ENCODE data around the gene RBMS3.
"Not testable (repeated sequence)": the region's sequence is repeated elsewhere in the genome, so short reads cannot be mapped to it uniquely, and the experiment has no call there.

The RBMS3 gene

GRCh38 chr3:29772436-29772835, 491.6 kb downstream of the RBMS3 start:
- TF ChIP-seq GATA1 (IDR thresholded peaks at IDR 0.05; ENCODE audit: low read depth, low read length), result no peak
- TF ChIP-seq POLR2A (IDR thresholded peaks at IDR 0.05; ENCODE audit: low read length), result no peak
- no peak for DNase-seq

GRCh38 chr3:29773481-29773880, 492.6 kb downstream of the RBMS3 start:
- TF ChIP-seq POLR2A (IDR thresholded peaks at IDR 0.05; ENCODE audit: low read length) (no peak), GATA1 (IDR thresholded peaks at IDR 0.05; ENCODE audit: low read depth, low read length) (no peak)
- DNase-seq, result no peak

DNA sequence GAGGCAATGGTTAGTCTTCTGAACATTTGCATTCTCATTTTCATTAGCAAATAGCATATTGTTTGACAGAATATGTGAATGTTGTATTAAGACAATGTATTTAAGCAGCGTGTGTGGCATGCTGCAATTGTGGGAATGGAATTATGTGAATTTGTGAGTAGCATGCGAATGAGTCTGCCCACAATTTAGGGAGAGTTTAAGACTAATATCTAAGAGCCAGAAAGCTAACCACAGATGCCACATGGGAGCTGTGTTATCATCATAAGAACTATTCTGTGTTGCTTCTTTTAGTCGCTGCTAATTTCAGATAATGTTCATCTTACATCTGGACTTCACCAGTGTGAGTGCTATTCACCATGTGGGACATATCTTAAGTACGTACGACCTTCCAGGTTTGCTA, 494.5 kb downstream of the RBMS3 start:
- TF ChIP-seq GATA1 (IDR thresholded peaks at IDR 0.05; ENCODE audit: low read depth, low read length), result no peak
- peak; percentile 63 to 91 for DNase-seq

DNA sequence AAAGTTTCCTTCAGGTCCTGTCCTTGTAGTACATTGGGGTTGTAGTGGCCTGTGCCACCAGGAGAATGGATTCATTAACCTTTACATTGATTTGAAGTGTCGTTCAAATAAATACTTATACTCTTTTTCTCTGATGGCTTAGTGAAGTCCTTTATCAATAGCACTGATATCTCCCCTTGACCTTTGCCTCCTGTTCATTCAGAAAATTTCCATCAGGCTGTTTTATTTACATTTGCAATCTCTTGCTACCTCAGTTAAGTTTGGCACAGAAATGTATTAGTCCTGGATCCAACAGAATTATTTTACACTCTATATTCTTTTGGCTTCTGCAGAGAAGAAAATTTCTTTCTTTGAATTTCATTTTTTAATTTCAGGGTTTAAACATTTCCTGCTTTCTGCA, 497.0 kb downstream of the RBMS3 start:
- DNase-seq, result no peak
- TF ChIP-seq GATA1 (IDR thresholded peaks at IDR 0.05; ENCODE audit: low read depth, low read length), result no peak
- no peak for TF ChIP-seq POLR2A (IDR thresholded peaks at IDR 0.05; ENCODE audit: low read length)

DNA sequence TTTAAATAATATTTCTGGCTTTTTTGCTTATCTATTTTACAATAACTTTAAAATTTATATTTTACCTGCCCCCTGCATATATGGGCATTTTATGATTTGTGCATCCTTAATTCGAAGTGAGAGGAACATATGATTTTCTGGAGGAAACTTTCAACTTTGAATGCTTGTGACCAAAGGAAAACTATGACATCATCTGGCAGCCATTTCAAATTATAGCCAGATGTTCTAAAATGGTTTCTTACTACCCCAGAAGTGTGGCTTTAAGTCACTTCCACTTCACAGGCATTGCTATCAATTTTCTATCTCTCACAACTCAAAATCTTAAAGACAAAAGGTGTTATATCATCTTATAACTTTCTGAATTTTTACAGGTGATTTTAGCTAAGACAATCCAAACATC, 508.8 kb downstream of the RBMS3 start:
- no peak for TF ChIP-seq GATA1 (IDR thresholded peaks at IDR 0.05; ENCODE audit: low read depth, low read length)
- TF ChIP-seq POLR2A (IDR thresholded peaks at IDR 0.05; ENCODE audit: low read length), result no peak
- DNase-seq, result no peak

DNA sequence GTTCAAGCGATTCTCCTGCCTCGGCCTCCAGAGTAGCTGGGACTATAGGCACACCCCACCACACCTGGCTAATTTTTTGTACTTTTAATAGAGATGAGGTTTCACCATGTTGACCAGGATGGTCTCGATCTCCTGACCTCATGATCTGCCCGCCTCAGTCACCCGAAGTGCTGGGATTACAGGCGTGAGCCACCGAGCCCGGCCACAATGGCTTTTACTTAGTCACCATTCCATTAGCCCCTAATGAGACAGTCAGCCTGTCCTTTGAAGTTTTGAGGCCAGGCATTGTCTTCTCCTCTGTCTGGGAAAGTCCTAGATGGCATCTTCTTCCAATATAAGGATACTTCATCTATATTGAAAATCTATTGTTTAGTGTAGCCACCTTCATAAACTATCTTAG, 515.9 kb downstream of the RBMS3 start:
- no peak for DNase-seq
- TF ChIP-seq POLR2A (IDR thresholded peaks at IDR 0.05; ENCODE audit: low read length), result no peak
- no peak for TF ChIP-seq GATA1 (IDR thresholded peaks at IDR 0.05; ENCODE audit: low read depth, low read length)

GRCh38 chr3:29802057-29802456, 521.2 kb downstream of the RBMS3 start:
- no peak for DNase-seq

DNA sequence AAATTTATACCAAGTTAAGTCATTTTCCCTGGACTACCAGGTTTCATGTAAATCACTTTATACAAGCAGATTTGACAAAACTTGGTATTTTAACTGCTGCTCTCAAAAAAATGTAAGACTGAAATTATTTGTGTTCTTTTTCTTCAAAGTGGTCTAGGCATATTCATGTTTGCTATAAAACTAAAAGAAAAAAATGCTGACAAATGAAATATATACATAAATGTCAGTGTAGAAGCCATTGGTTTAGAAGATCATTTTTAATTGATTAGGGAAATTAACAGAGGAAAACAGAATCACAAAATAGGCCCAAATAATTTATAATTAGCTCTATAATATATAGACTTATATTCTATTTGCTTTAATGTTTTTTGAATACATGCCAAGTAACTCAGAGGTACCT, 523.2 kb downstream of the RBMS3 start:
- no peak for DNase-seq
- TF ChIP-seq POLR2A (IDR thresholded peaks at IDR 0.05; ENCODE audit: low read length) (no peak), GATA1 (IDR thresholded peaks at IDR 0.05; ENCODE audit: low read depth, low read length) (no peak)

More at GRCh38 chr3:29802057-29802456, 521.2 kb downstream of the RBMS3 start:
- no peak for TF ChIP-seq GATA1 (IDR thresholded peaks at IDR 0.05; ENCODE audit: low read depth, low read length)
- TF ChIP-seq POLR2A (IDR thresholded peaks at IDR 0.05; ENCODE audit: low read length), result no peak

GRCh38 chr3:29805757-29806156, 524.9 kb downstream of the RBMS3 start:
- no peak for TF ChIP-seq POLR2A (IDR thresholded peaks at IDR 0.05; ENCODE audit: low read length)
- TF ChIP-seq GATA1 (IDR thresholded peaks at IDR 0.05; ENCODE audit: low read depth, low read length), result no peak
- no peak for DNase-seq

GRCh38 chr3:29808324-29808723, 527.5 kb downstream of the RBMS3 start:
- not testable (repeated sequence) for DNase-seq

DNA sequence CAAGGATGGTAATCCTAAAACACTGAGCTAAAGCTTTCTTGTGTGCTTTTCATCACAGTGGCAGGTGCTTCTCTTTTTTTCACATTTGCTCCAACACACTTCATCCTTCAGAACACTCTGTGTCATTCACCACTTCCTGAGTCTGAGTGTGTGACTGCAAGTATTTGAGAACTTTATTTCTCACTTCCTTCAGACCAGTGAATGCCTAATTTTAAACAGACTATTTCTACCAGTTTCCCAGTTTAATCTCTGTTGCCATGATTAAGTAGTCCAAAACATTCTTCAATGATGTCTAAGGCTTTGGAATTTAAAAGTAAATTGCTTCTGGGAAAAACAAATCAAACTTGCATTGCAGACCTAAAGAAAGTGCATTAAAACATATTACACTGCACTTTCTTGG, 541.2 kb downstream of the RBMS3 start:
- TF ChIP-seq GATA1 (IDR thresholded peaks at IDR 0.05; ENCODE audit: low read depth, low read length), result no peak
- TF ChIP-seq POLR2A (IDR thresholded peaks at IDR 0.05; ENCODE audit: low read length), result no peak
- no peak for DNase-seq

GRCh38 chr3:29823233-29823632, 542.4 kb downstream of the RBMS3 start:
- no peak for DNase-seq
- TF ChIP-seq GATA1 (IDR thresholded peaks at IDR 0.05; ENCODE audit: low read depth, low read length), result no peak

GRCh38 chr3:29826712-29827111, 545.8 kb downstream of the RBMS3 start:
- TF ChIP-seq POLR2A (IDR thresholded peaks at IDR 0.05; ENCODE audit: low read length) (no peak), GATA1 (IDR thresholded peaks at IDR 0.05; ENCODE audit: low read depth, low read length) (no peak)
- no peak for DNase-seq

- no peak for DNase-seq
- no peak for TF ChIP-seq POLR2A (IDR thresholded peaks at IDR 0.05; ENCODE audit: low read length)
- TF ChIP-seq GATA1 (IDR thresholded peaks at IDR 0.05; ENCODE audit: low read depth, low read length), result no peak
Measured at GRCh38 chr3:29827756-29828155, 546.9 kb downstream of the RBMS3 start.

GRCh38 chr3:29829340-29829739, 548.5 kb downstream of the RBMS3 start:
- no peak for DNase-seq
- TF ChIP-seq GATA1 (IDR thresholded peaks at IDR 0.05; ENCODE audit: low read depth, low read length) (no peak), POLR2A (IDR thresholded peaks at IDR 0.05; ENCODE audit: low read length) (no peak)

DNA sequence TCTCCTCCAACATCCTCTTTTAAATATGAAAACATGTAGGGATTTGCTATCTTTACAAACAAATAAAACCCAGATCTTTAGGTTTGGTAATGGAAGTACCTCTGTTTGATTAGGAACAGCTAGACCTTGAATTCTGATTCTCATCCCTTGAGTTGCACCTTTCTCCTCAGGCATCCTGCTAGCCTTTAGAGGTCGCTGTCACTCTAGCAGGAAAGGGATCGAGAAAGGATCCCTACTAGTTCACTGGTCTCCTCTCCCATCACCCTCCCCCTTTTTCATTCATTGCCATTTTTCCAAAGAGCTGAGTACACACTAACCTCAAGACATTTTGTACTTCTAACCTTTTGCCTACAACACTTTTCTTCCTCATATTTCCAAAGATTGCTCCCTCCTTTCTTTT, 569.8 kb downstream of the RBMS3 start:
- TF ChIP-seq POLR2A (IDR thresholded peaks at IDR 0.05; ENCODE audit: low read length) (no peak), GATA1 (IDR thresholded peaks at IDR 0.05; ENCODE audit: low read depth, low read length) (no peak)
- DNase-seq, result no peak

All from erythroblast (primary cell).